ENCODE data around the gene CANT1. TPM values are rescaled to one million over a fixed set of nuclear protein-coding genes. Genes with fewer than 3 reads are reported as not detected.

CANT1 gene
- total RNA-seq, 3 donors from 2014 or later (not counting 1 experiment from before 2014, with no cell fraction given), result 40.0 to 58.8 (median 53.4) TPM

- H3K4me1 Mint-ChIP-seq, result peaks cover 49 to 64% of the 10 kb centered on the region in 2 donors
- H3K9me3 Mint-ChIP-seq, result no peaks in the 10 kb centered on the region
- H3K4me3 Mint-ChIP-seq, result no peak overlapping the region
- H3K27ac Mint-ChIP-seq, result peak overlapping the region in 1 of 2 donors; percentile 76
- WGBS (ENCODE audit: insufficient coverage), result 90% methylated on average over 20 of the region's 20 CpGs
- Histone ChIP-seq H3K9me3 (ENCODE audit: control insufficient read depth, insufficient read depth, low read length) (no peaks in the 10 kb centered on the region), H3K4me1 (ENCODE audit: control insufficient read depth, insufficient read depth, low read length) (peaks cover 28% of the 10 kb centered on the region), H3K27ac (ENCODE audit: low read length) (no peak overlapping the region), H3K27me3 (ENCODE audit: control insufficient read depth, insufficient read depth, low read length) (no peaks in the 10 kb centered on the region), H3K4me3 (ENCODE audit: low read length) (no peak overlapping the region), H3K36me3 (ENCODE audit: control insufficient read depth, insufficient read depth, low read length) (peaks cover 6% of the 10 kb centered on the region)
- H3K36me3 Mint-ChIP-seq, result no peaks in the 10 kb centered on the region
- DNase-seq (no peak), ATAC-seq (no peak)
- no peaks in the 10 kb centered on the region for H3K27me3 Mint-ChIP-seq (ENCODE audit: low read depth in 2 of 2)
- TF ChIP-seq CTCF (IDR thresholded peaks at IDR 0.05), result no peak
- intact Hi-C loops (cut with micrococcal nuclease), result no loop called here
Measured at GRCh38 chr17:79002796-79003593, 6.6 kb downstream of the CANT1 start.

- 90% methylated on average over 14 of the region's 14 CpGs for WGBS (ENCODE audit: insufficient coverage)
- H3K27ac Mint-ChIP-seq, result peak overlapping the region in 1 of 2 donors; percentile 67
Measured at GRCh38 chr17:79002291-79002690, 7.3 kb downstream of the CANT1 start.

GRCh38 chr17:79001190-79002020 lies 8.2 kb downstream of the CANT1 start:
- intact Hi-C loops (cut with micrococcal nuclease), result no loop called here

More at GRCh38 chr17:79002291-79002690, 7.3 kb downstream of the CANT1 start:
- H3K27me3 Mint-ChIP-seq (ENCODE audit: low read depth in 2 of 2), result no peaks in the 10 kb centered on the region
- TF ChIP-seq CTCF (IDR thresholded peaks at IDR 0.05), result no peak
- intact Hi-C loops (cut with micrococcal nuclease), result no loop called here
- H3K27me3 ChIP-seq (ENCODE audit: control insufficient read depth, insufficient read depth, low read length), result no peaks in the 10 kb centered on the region
- peaks cover 21% of the 10 kb centered on the region for H3K4me1 ChIP-seq (ENCODE audit: control insufficient read depth, insufficient read depth, low read length)
- ATAC-seq (peak in 1 of 3 donors; percentile 16), DNase-seq (no peak)
- H3K36me3 Mint-ChIP-seq, result no peaks in the 10 kb centered on the region
- H3K27ac ChIP-seq (ENCODE audit: low read length), result no peak overlapping the region
- H3K9me3 ChIP-seq (ENCODE audit: control insufficient read depth, insufficient read depth, low read length), result no peaks in the 10 kb centered on the region
- H3K4me1 Mint-ChIP-seq, result peaks cover 42 to 57% of the 10 kb centered on the region in 2 donors
- peaks cover 13% of the 10 kb centered on the region for H3K36me3 ChIP-seq (ENCODE audit: control insufficient read depth, insufficient read depth, low read length)
- H3K4me3 ChIP-seq (ENCODE audit: low read length), result no peak overlapping the region
- no peaks in the 10 kb centered on the region for H3K9me3 Mint-ChIP-seq
- no peak overlapping the region for H3K4me3 Mint-ChIP-seq

More at GRCh38 chr17:79001190-79002020, 8.2 kb downstream of the CANT1 start:
- TF ChIP-seq CTCF (IDR thresholded peaks at IDR 0.05), result no peak
- no peaks in the 10 kb centered on the region for H3K9me3 Mint-ChIP-seq
- peaks cover 34 to 48% of the 10 kb centered on the region in 2 donors for H3K4me1 Mint-ChIP-seq
- DNase-seq (no peak), ATAC-seq (no peak)
- peaks cover 20% of the 10 kb centered on the region for H3K36me3 ChIP-seq (ENCODE audit: control insufficient read depth, insufficient read depth, low read length)
- H3K4me3 Mint-ChIP-seq, result no peak overlapping the region
- H3K9me3 ChIP-seq (ENCODE audit: control insufficient read depth, insufficient read depth, low read length), result no peaks in the 10 kb centered on the region
- WGBS (ENCODE audit: insufficient coverage), result 93% methylated on average over 19 of the region's 19 CpGs
- H3K27ac Mint-ChIP-seq, result peak overlapping the region in 1 of 2 donors; percentile 69
- peaks cover 20% of the 10 kb centered on the region for H3K4me1 ChIP-seq (ENCODE audit: control insufficient read depth, insufficient read depth, low read length)
- no peak overlapping the region for H3K27ac ChIP-seq (ENCODE audit: low read length)
- H3K4me3 ChIP-seq (ENCODE audit: low read length), result no peak overlapping the region
- H3K36me3 Mint-ChIP-seq, result no peaks in the 10 kb centered on the region
- H3K27me3 ChIP-seq (ENCODE audit: control insufficient read depth, insufficient read depth, low read length), result no peaks in the 10 kb centered on the region
- H3K27me3 Mint-ChIP-seq (ENCODE audit: low read depth in 2 of 2), result no peaks in the 10 kb centered on the region
